GM18499 (cell line): Measurements from ENCODE around the gene HUWE1.

Experiments used
- ATAC-seq: cut with Tn5 transposase; IDR thresholded peaks from one replicate; pipeline ENCODE4 v1.9.1; 2021; ENCODE audit warnings: moderate number of reproducible peaks; ENCODE audit not compliant: insufficient read depth, unreplicated experiment

HUWE1 gene

GRCh38 chrX:53621418-53621986 is 65.0 kb downstream of the HUWE1 start:
- no peak for ATAC-seq

GRCh38 chrX:53616946-53617345 is 69.6 kb downstream of the HUWE1 start:
- no peak for ATAC-seq

- ATAC-seq = no peak
These were observed 80.1 kb downstream of the HUWE1 start for GRCh38 chrX:53606456-53606855.

- no peak for ATAC-seq
These were observed 81.5 kb downstream of the HUWE1 start for GRCh38 chrX:53605004-53605403.

GRCh38 chrX:53599781-53600396 is 86.6 kb downstream of the HUWE1 start:
- ATAC-seq = no peak

GRCh38 chrX:53598169-53598568 is 88.3 kb downstream of the HUWE1 start:
- ATAC-seq = no peak

- no peak for ATAC-seq
These were observed 91.2 kb downstream of the HUWE1 start for GRCh38 chrX:53595266-53595810.

- no peak for ATAC-seq
These were observed 92.2 kb downstream of the HUWE1 start for GRCh38 chrX:53594354-53594753.

- ATAC-seq = no peak
These were observed 98.6 kb downstream of the HUWE1 start for GRCh38 chrX:53587795-53588420.

- no peak for ATAC-seq
These were observed 101.6 kb downstream of the HUWE1 start for GRCh38 chrX:53584891-53585290.

- no peak for ATAC-seq
These were observed 102.9 kb downstream of the HUWE1 start for GRCh38 chrX:53583571-53583970.

GRCh38 chrX:53580742-53581504 is 105.6 kb downstream of the HUWE1 start:
- ATAC-seq = no peak

GRCh38 chrX:53571494-53571893 is 115.0 kb downstream of the HUWE1 start:
- no peak for ATAC-seq

- ATAC-seq = no peak
These were observed 123.2 kb downstream of the HUWE1 start for GRCh38 chrX:53563324-53563723.

- no peak for ATAC-seq
These were observed 124.6 kb downstream of the HUWE1 start for GRCh38 chrX:53561912-53562311.

GRCh38 chrX:53558646-53559045 is 127.9 kb downstream of the HUWE1 start:
- ATAC-seq = no peak

GRCh38 chrX:53556868-53557267 is 129.7 kb downstream of the HUWE1 start:
- ATAC-seq = no peak

GRCh38 chrX:53550756-53551463 is 135.6 kb downstream of the HUWE1 start:
- ATAC-seq = no peak

- no peak for ATAC-seq
These were observed 138.9 kb downstream of the HUWE1 start for GRCh38 chrX:53547668-53548067.

- ATAC-seq = no peak
These were observed 141.6 kb downstream of the HUWE1 start for GRCh38 chrX:53544936-53545335.
